Astrocyte (in vitro differentiated cells and primary cell): ENCODE data around the gene IVD.

Experiments used
- CTCF ChIP-seq: IDR thresholded peaks from 2 replicates; pipeline ENCODE4 v1.5.1; 2011; ENCODE audit warnings: low read depth, mild to moderate bottlenecking, inconsistent platforms, low read length, moderate library complexity; ENCODE audit not compliant: insufficient read depth
- EZH2 ChIP-seq: IDR thresholded peaks from 2 replicates; pipeline ENCODE4 v1.6.1; 2012; ENCODE audit warnings: mild to moderate bottlenecking, low read length, inconsistent platforms; ENCODE audit not compliant: insufficient read depth

- TF ChIP-seq CTCF, result no peak
- no peak for TF ChIP-seq EZH2
Measured at GRCh38 chr15:40397688-40398412, 7.7 kb upstream of the IVD start.
